ENCODE data around the gene ROBO4. TPM values are rescaled to one million over a fixed set of nuclear protein-coding genes. Genes with fewer than 3 reads are reported as not detected.

The ROBO4 gene
- total RNA-seq, 2 donors from 2014 or later: 13.2 to 21.4 TPM

GRCh38 chr11:124859171-124859570, 38.5 kb downstream of the ROBO4 start:
- no peaks in the 10 kb centered on the region for H3K36me3 ChIP-seq (replicated peaks in 1 of 2; ENCODE audit: insufficient read depth in 1 of 2, low read depth in 2 of 2)
- 62 to 75% methylated on average over 2 of the region's 2 CpGs for WGBS, 2 donors
- peaks cover 0 to 11% of the 10 kb centered on the region in 2 donors for H3K27me3 ChIP-seq
- intact Hi-C loops (cut with DNase I): no loop called here
- no peak for DNase-seq
- no peak overlapping the region for H3K27ac ChIP-seq
- peaks cover 13% of the 10 kb centered on the region for H3K4me1 ChIP-seq
- no peak for ATAC-seq
- TF ChIP-seq POLR2A (IDR thresholded peaks at IDR 0.05): no peak
- no peak for TF ChIP-seq CTCF (IDR thresholded peaks at IDR 0.05)
- no peaks in the 10 kb centered on the region for H3K9me3 ChIP-seq
- H3K4me3 ChIP-seq: no peak overlapping the region

GRCh38 chr11:124846070-124846673, 51.5 kb downstream of the ROBO4 start:
- H3K4me3 ChIP-seq: no peak overlapping the region
- H3K36me3 ChIP-seq (replicated peaks in 1 of 2; ENCODE audit: insufficient read depth in 1 of 2, low read depth in 2 of 2): no peaks in the 10 kb centered on the region
- no peak overlapping the region for H3K27ac ChIP-seq
- DNase-seq (no peak), ATAC-seq (no peak)
- no peaks in the 10 kb centered on the region for H3K9me3 ChIP-seq
- no peak for TF ChIP-seq POLR2A (IDR thresholded peaks at IDR 0.05)
- no peak for TF ChIP-seq CTCF (IDR thresholded peaks at IDR 0.05)
- intact Hi-C loops (cut with DNase I): loop anchor here (10.0 kb wide), 1 partner anchor 181 kb away; no protein-coding TSS in a partner anchor
- 11 to 25% methylated on average over 11 of the region's 11 CpGs for WGBS, 2 donors
- H3K27me3 ChIP-seq: peaks cover 0 to 35% of the 10 kb centered on the region in 2 donors
- peaks cover 11% of the 10 kb centered on the region for H3K4me1 ChIP-seq

GRCh38 chr11:124844664-124845079, 53.0 kb downstream of the ROBO4 start:
- ATAC-seq (no peak), DNase-seq (no peak)
- TF ChIP-seq CTCF (IDR thresholded peaks at IDR 0.05) (no peak), POLR2A (IDR thresholded peaks at IDR 0.05) (no peak)
- Histone ChIP-seq H3K9me3 (no peaks in the 10 kb centered on the region), H3K27me3 (peaks cover 3 to 48% of the 10 kb centered on the region in 2 donors), H3K4me1 (peaks cover 14% of the 10 kb centered on the region), H3K36me3 (replicated peaks in 1 of 2; ENCODE audit: insufficient read depth in 1 of 2, low read depth in 2 of 2) (no peaks in the 10 kb centered on the region), H3K4me3 (no peak overlapping the region), H3K27ac (no peak overlapping the region)
- intact Hi-C loops (cut with DNase I): loop anchor here (10.0 kb wide), 1 partner anchor 180 kb away; no protein-coding TSS in a partner anchor
- WGBS, 2 donors: 0 to 10% methylated on average over 3 to 8 of the region's 8 CpGs

- H3K4me3 ChIP-seq: no peak overlapping the region
- peaks cover 6 to 59% of the 10 kb centered on the region in 2 donors for H3K27me3 ChIP-seq
- H3K9me3 ChIP-seq: no peaks in the 10 kb centered on the region
- intact Hi-C loops (cut with DNase I): loop anchor here (10.0 kb wide), 1 partner anchor 179 kb away; no protein-coding TSS in a partner anchor
- H3K4me1 ChIP-seq: peaks cover 22% of the 10 kb centered on the region
- 3 to 18% methylated on average over 8 of the region's 8 CpGs for WGBS, 2 donors
- ATAC-seq: no peak
- DNase-seq: no peak
- H3K27ac ChIP-seq: no peak overlapping the region
- TF ChIP-seq CTCF (IDR thresholded peaks at IDR 0.05) (no peak), POLR2A (IDR thresholded peaks at IDR 0.05) (no peak)
- H3K36me3 ChIP-seq (replicated peaks in 1 of 2; ENCODE audit: insufficient read depth in 1 of 2, low read depth in 2 of 2): no peaks in the 10 kb centered on the region
Measured at GRCh38 chr11:124843616-124843910, 54.1 kb downstream of the ROBO4 start.

GRCh38 chr11:124842305-124842704, 55.4 kb downstream of the ROBO4 start:
- H3K27ac ChIP-seq: no peak overlapping the region
- H3K4me1 ChIP-seq: peaks cover 22% of the 10 kb centered on the region
- ATAC-seq: no peak
- H3K9me3 ChIP-seq: no peaks in the 10 kb centered on the region
- no peak for TF ChIP-seq POLR2A (IDR thresholded peaks at IDR 0.05)
- no peak for TF ChIP-seq CTCF (IDR thresholded peaks at IDR 0.05)
- intact Hi-C loops (cut with DNase I): loop anchor here (10.0 kb wide), 1 partner anchor 178 kb away; no protein-coding TSS in a partner anchor
- DNase-seq: no peak
- peaks cover 6 to 67% of the 10 kb centered on the region in 2 donors for H3K27me3 ChIP-seq
- WGBS, 2 donors: 33 to 40% methylated on average over 4 of the region's 4 CpGs
- no peak overlapping the region for H3K4me3 ChIP-seq
- H3K36me3 ChIP-seq (replicated peaks in 1 of 2; ENCODE audit: insufficient read depth in 1 of 2, low read depth in 2 of 2): no peaks in the 10 kb centered on the region
